HepG2 (cell line): ENCODE data around the gene GZMA. TPM values are rescaled to one million over a fixed set of nuclear protein-coding genes. Genes with fewer than 3 reads are reported as not detected.

Experiments used
- ATAC-seq: fragments of 200-7000 bp; cut with Tn5 transposase; 3 replicates; pipeline ENCODE4 v1.9.1; 2020; ENCODE audit warnings: mild to moderate bottlenecking, moderate library complexity
- Bru-seq: library from RNA; stranded (reverse); fragments of 400-500 nt; gene quantifications from one replicate; lab custom pipeline; 2021; lab: Mats Ljungman, UMichigan
- BruChase-seq, 2 experiments: library from RNA; stranded (reverse); fragments of 400-500 nt; gene quantifications; one replicate each; lab custom pipeline; 2021; lab: Mats Ljungman, UMichigan
- BruUV-seq: library from RNA; stranded (reverse); fragments of 400-500 nt; replicated peaks from 2 replicates; lab custom pipeline; 2021; lab: Mats Ljungman, UMichigan
- CTCF ChIA-PET: fragments of 300-600 bp; formaldehyde crosslinking; extraction: SDS; loops from one replicate; lab custom pipeline; 2021; ENCODE audit warnings: low total read pairs, inconsistent platforms, low intra/inter-chr PET ratio; lab: Yijun Ruan, JAX
- POLR2A ChIA-PET: fragments of 350-600 bp; sonication (Branson Sonifier 250); formaldehyde crosslinking; loops from one replicate; lab custom pipeline; 2020; ENCODE audit warnings: antibody characterized with exemption, inconsistent platforms; lab: Yijun Ruan, JAX
- DNase-seq: peaks from one replicate; pipeline ENCODE4 v3.0.0-alpha.2; 2015; ENCODE audit warnings: low spot score
- FAIRE-seq: peaks from 3 replicates; lab custom pipeline; 2011; peaks lifted over from hg19 to GRCh38; lab: Jason Lieb, UNC
- H2AFZ ChIP-seq: one replicate; pipeline ENCODE4 v1.6.1; 2011; ENCODE audit warnings: low read length, inconsistent platforms
- H3K27ac ChIP-seq: fragments of 300-600 bp; 3 replicates; pipeline ENCODE4 v1.8.0; 2011; ENCODE audit warnings: mixed run types, mild to moderate bottlenecking, mixed read lengths, low read length, inconsistent platforms; ENCODE audit not compliant: insufficient read depth; ENCODE audit errors: extremely low read length
- H3K27me3 ChIP-seq, 2 experiments: fragments of 200-600 bp in 1 of 2; 2 replicates in 1 of 2; 3 replicates in 1 of 2; pipeline versions ENCODE4 v1.6.0 to v1.8.0; 2011; ENCODE audit warnings: low read length in 2 of 2, mild to moderate bottlenecking in 2 of 2, moderate library complexity in 2 of 2, inconsistent platforms in 1 of 2; ENCODE audit not compliant: insufficient read depth in 2 of 2, control insufficient read depth in 1 of 2
- H3K36me3 ChIP-seq, 2 experiments: fragments of 200-600 bp in 1 of 2; replicated peaks in 1 of 2; 2 replicates in 1 of 2; 3 replicates in 1 of 2; pipeline versions ENCODE4 v1.5.1 to v1.8.0; 2011; ENCODE audit warnings: low read length in 2 of 2, inconsistent platforms in 1 of 2; ENCODE audit not compliant: insufficient read depth in 2 of 2, control insufficient read depth in 1 of 2
- H3K4me1 ChIP-seq: 2 replicates; pipeline ENCODE4 v1.5.1; 2012; ENCODE audit warnings: low read length, inconsistent platforms; ENCODE audit not compliant: insufficient read depth
- H3K4me2 ChIP-seq: 2 replicates; pipeline ENCODE4 v1.6.0; 2011; ENCODE audit warnings: low read depth, low read length, inconsistent platforms
- H3K4me3 ChIP-seq, 3 experiments: fragments of 200-600 bp in 1 of 3; sonication (generic), shearing (Covaris generic) in 1 of 3; replicated peaks in 1 of 3; 2 replicates each; pipeline ENCODE4 v1.5.1; 2011 to 2016; ENCODE audit warnings: low read length in 3 of 3, inconsistent platforms in 2 of 3, low read depth in 2 of 3, mild to moderate bottlenecking in 2 of 3, control low read depth in 1 of 3, mixed read lengths in 1 of 3; ENCODE audit not compliant: insufficient read depth in 1 of 3
- H3K79me2 ChIP-seq: one replicate; pipeline ENCODE4 v1.6.1; 2011; ENCODE audit warnings: low read length, inconsistent platforms; ENCODE audit not compliant: insufficient read depth
- H3K9ac ChIP-seq: 2 replicates; pipeline ENCODE4 v1.6.0; 2011; ENCODE audit warnings: mild to moderate bottlenecking, low read depth, low read length, inconsistent platforms; ENCODE audit not compliant: insufficient read depth
- H3K9me3 ChIP-seq: 2 replicates; pipeline ENCODE4 v1.5.1; 2012; ENCODE audit warnings: mild to moderate bottlenecking, low read length
- H4K20me1 ChIP-seq: 2 replicates; pipeline ENCODE4 v1.6.0; 2011; ENCODE audit warnings: inconsistent platforms, mild to moderate bottlenecking, low read length, moderate library complexity; ENCODE audit not compliant: insufficient read depth
- BRCA1 ChIP-seq: sonication (generic); formaldehyde crosslinking; IDR thresholded peaks from 2 replicates; pipeline ENCODE4 v1.4.0; 2020; ENCODE audit warnings: missing genetic modification reagents
- CENPT ChIP-seq: sonication (generic); formaldehyde crosslinking; IDR thresholded peaks from 2 replicates; pipeline ENCODE4 v1.8.0; 2022; ENCODE audit warnings: low read depth, mild to moderate bottlenecking, moderate library complexity, missing genetic modification reagents
- CHCHD3 ChIP-seq: sonication (generic); formaldehyde crosslinking; IDR thresholded peaks from 2 replicates; pipeline ENCODE4 v1.8.0; 2022; ENCODE audit warnings: mild to moderate bottlenecking, missing genetic modification reagents, moderate library complexity
- ETV5 ChIP-seq: IDR thresholded peaks from 2 replicates; pipeline ENCODE4 v1.6.1; 2018; ENCODE audit warnings: missing biosample characterization, missing genetic modification reagents, inconsistent platforms, borderline replicate concordance
- HIC2 ChIP-seq: sonication (generic); formaldehyde crosslinking; IDR thresholded peaks from 2 replicates; pipeline ENCODE4 v1.9.0; 2022; ENCODE audit warnings: low read depth, missing genetic modification reagents
- HNF4A ChIP-seq: sonication (generic); formaldehyde crosslinking; IDR thresholded peaks from 2 replicates; pipeline ENCODE4 v1.4.0; 2020; ENCODE audit warnings: missing genetic modification reagents
- HOMEZ ChIP-seq: IDR thresholded peaks from 2 replicates; pipeline ENCODE4 v1.6.1; 2016; ENCODE audit warnings: low read depth
- TCF7L2 ChIP-seq: IDR thresholded peaks from 2 replicates; pipeline ENCODE4 v1.6.1; 2011; ENCODE audit warnings: mild to moderate bottlenecking, low read depth, low read length, moderate library complexity
- YEATS4 ChIP-seq: sonication (generic); formaldehyde crosslinking; IDR thresholded peaks from 2 replicates; pipeline ENCODE4 v1.4.0; 2020; ENCODE audit warnings: missing genetic modification reagents, borderline replicate concordance
- ZFX ChIP-seq: sonication (generic); formaldehyde crosslinking; IDR thresholded peaks from 2 replicates; pipeline ENCODE4 v1.4.0; 2020; ENCODE audit warnings: mild to moderate bottlenecking, low read depth, missing genetic modification reagents, moderate library complexity
- ZNF124 ChIP-seq: sonication (generic); formaldehyde crosslinking; IDR thresholded peaks from 2 replicates; pipeline ENCODE4 v1.4.0; 2020; ENCODE audit warnings: missing genetic modification reagents
- ZNF335 ChIP-seq: sonication (generic); formaldehyde crosslinking; IDR thresholded peaks from 2 replicates; pipeline ENCODE4 v1.4.0; 2020; ENCODE audit warnings: missing genetic modification reagents
- ZNF33B ChIP-seq: sonication (generic); formaldehyde crosslinking; IDR thresholded peaks from 2 replicates; pipeline ENCODE4 v1.5.1; 2020; ENCODE audit warnings: mild to moderate bottlenecking, missing genetic modification reagents
- ZNF605 ChIP-seq: sonication (generic); formaldehyde crosslinking; IDR thresholded peaks from 2 replicates; pipeline ENCODE4 v1.8.0; 2022; ENCODE audit warnings: mild to moderate bottlenecking, missing genetic modification reagents
- ZNF737 ChIP-seq: sonication (generic); formaldehyde crosslinking; IDR thresholded peaks from 2 replicates; pipeline ENCODE4 v1.5.0; 2020; ENCODE audit warnings: missing genetic modification reagents, mild to moderate bottlenecking, borderline replicate concordance
- WGBS: methylation state at CpG from one replicate; pipeline ENCODE4 v1.1.6; 2017; ENCODE audit warnings: low lambda C conversion rate; 5-methylcytosine and 5-hydroxymethylcytosine counted together
- in situ Hi-C: cut with HindIII; loops from 2 replicates; pipeline ENCODE4 v1.10.0; 2017; ENCODE audit warnings: low pct_unique_long_range_greater_than_20kb; ENCODE audit not compliant: extremely low pct_ligation_motif_present
- intact Hi-C: fragments of 100-400 bp; cut with micrococcal nuclease; formaldehyde crosslinking; loops from one replicate; pipeline ENCODE4 v1.10.0; 2022; ENCODE audit not compliant: unreplicated experiment
- long read RNA-seq, 2 experiments: library from RNA in 1 of 2; library from polyadenylated mRNA in 1 of 2; stranded (forward) in 1 of 2; unstranded in 1 of 2; transcript quantifications; one replicate each; pipeline ENCODE4 v2.0.0, GENCODE V29; 2019 to 2022
- polyA minus RNA-seq, 3 experiments: library from RNA; depleted of rRNA, polyadenylated mRNA; stranded (reverse); fragments of >200 nt; gene quantifications; 2 replicates each; pipeline ENCODE4 v1.2.3, GENCODE V29; 2011; ENCODE audit warnings: low replicate concordance in 1 of 3
- polyA plus RNA-seq, 8 experiments: library from polyadenylated mRNA; depleted of rRNA in 3 of 8; stranded (reverse) in 7 of 8; unstranded in 1 of 8; fragments of >200 nt; fragmentation: Illumina TruSeq in 4 of 8; extraction: Trizol in 4 of 8; gene quantifications; 2 replicates each; pipeline versions ENCODE4 v1.2.1 to v1.2.3, GENCODE V29; 2011 to 2016; ENCODE audit warnings: low read depth in 4 of 8, missing spikeins in 1 of 8, mixed read lengths in 1 of 8; ENCODE audit not compliant: insufficient read depth in 1 of 8
- total RNA-seq, 5 experiments: library from RNA; depleted of rRNA; stranded (reverse); fragments of >200 nt; fragmentation: Illumina TruSeq; extraction: Trizol; gene quantifications; 2 replicates each; pipeline ENCODE4 v1.2.3, GENCODE V29; 2016; ENCODE audit warnings: low read depth in 1 of 5

GZMA gene
- total RNA-seq (2016; rRNA removed; fragmentation: Illumina TruSeq; extraction: Trizol) (not detected in 2 replicates), polyA plus RNA-seq (2011; rRNA removed) (not detected in 2 replicates), polyA minus RNA-seq (2011; rRNA and poly(A)+ RNA removed; ENCODE audit: low replicate concordance) (not detected in 2 replicates), Bru-seq, nascent RNA (not detected), BruChase-seq, experiment 1, labeled RNA remaining after a 6-hour chase (not detected), BruChase-seq, experiment 2, labeled RNA remaining after a 2-hour chase (not detected)
- not detected in 2 replicates for total RNA-seq (2016; cell fraction: cytosol; rRNA removed; fragmentation: Illumina TruSeq; extraction: Trizol; ENCODE audit: low read depth)
- not detected in 2 replicates for total RNA-seq (2016; cell fraction: insoluble cytoplasmic fraction; rRNA removed; fragmentation: Illumina TruSeq; extraction: Trizol)
- not detected in 2 replicates for total RNA-seq (2016; cell fraction: membrane; rRNA removed; fragmentation: Illumina TruSeq; extraction: Trizol)
- not detected in 2 replicates for total RNA-seq (2016; cell fraction: nucleus; rRNA removed; fragmentation: Illumina TruSeq; extraction: Trizol)
- polyA plus RNA-seq (2011; cell fraction: cytosol; rRNA removed) = not detected in 2 replicates
- polyA plus RNA-seq (2011; cell fraction: nucleus; rRNA removed) = not detected in 2 replicates
- polyA plus RNA-seq (2012) = not detected in 2 replicates
- not detected in 2 replicates for polyA plus RNA-seq (2016; cell fraction: cytosol; fragmentation: Illumina TruSeq; extraction: Trizol; ENCODE audit: low read depth)
- polyA plus RNA-seq (2016; cell fraction: insoluble cytoplasmic fraction; fragmentation: Illumina TruSeq; extraction: Trizol; ENCODE audit: low read depth) = not detected in 2 replicates
- polyA plus RNA-seq (2016; cell fraction: membrane; fragmentation: Illumina TruSeq; extraction: Trizol; ENCODE audit: low read depth) = not detected in 2 replicates
- polyA plus RNA-seq (2016; cell fraction: nucleus; fragmentation: Illumina TruSeq; extraction: Trizol; ENCODE audit: insufficient read depth, low read depth) = not detected in 2 replicates
- not detected in 2 replicates for polyA minus RNA-seq (2011; cell fraction: cytosol; rRNA and poly(A)+ RNA removed)
- not detected in 2 replicates for polyA minus RNA-seq (2011; cell fraction: nucleus; rRNA and poly(A)+ RNA removed)
- long read RNA-seq, experiment 1 = 0 reads
- long read RNA-seq, experiment 2 = 0 reads

GRCh38 chr5:55102348-55102747 lies at the start of gene GZMA:
GZMA (plus strand) TSS chr5:55102646; CDS start chr5:55102683, 37 bp downstream.
- no peaks in the 10 kb centered on the region for H3K79me2 ChIP-seq
- FAIRE-seq = no peak
- POLR2A ChIA-PET = no interaction called here
- H3K4me1 ChIP-seq = no peaks in the 10 kb centered on the region
- DNase-seq = no peak
- H3K9ac ChIP-seq = no peak within 1 kb of the TSS
- H3K27me3 ChIP-seq = no peaks in the 10 kb centered on the region
- no peak within 1 kb of the TSS for H3K27ac ChIP-seq
- no peak within 1 kb of the TSS for H3K4me3 ChIP-seq
- BruUV-seq = no TSS peak
- no peak within 1 kb of the TSS for H2AFZ ChIP-seq
- no peaks in the 10 kb centered on the region for H4K20me1 ChIP-seq
- H3K9me3 ChIP-seq = no peaks in the 10 kb centered on the region
- no peak for ATAC-seq
- H3K4me2 ChIP-seq = no peak within 1 kb of the TSS
- 0% methylated on average over 3 of the region's 3 CpGs for WGBS
- CTCF ChIA-PET = no interaction called here
- intact Hi-C loops (no loop called here), in situ Hi-C loops (no loop called here)
- H3K36me3 ChIP-seq = no peaks in the 10 kb centered on the region
- no peak for TF ChIP-seq ZNF33B
- TF ChIP-seq HOMEZ (CRISPR knock-in tag) = no peak
- no peak for TF ChIP-seq ZFX
- TF ChIP-seq ZNF335 = no peak
- TF ChIP-seq BRCA1 (CRISPR knock-in tag) = no peak
- no peak for TF ChIP-seq HIC2 (CRISPR knock-in tag)
- no peak for TF ChIP-seq CENPT (CRISPR knock-in tag)
- no peak for TF ChIP-seq HNF4A (CRISPR knock-in tag)
- no peak for TF ChIP-seq TCF7L2
- TF ChIP-seq ZNF124 = no peak
- no peak for TF ChIP-seq CHCHD3 (CRISPR knock-in tag)
- TF ChIP-seq ETV5 = no peak
- TF ChIP-seq YEATS4 (CRISPR knock-in tag) = no peak
- no peak for TF ChIP-seq ZNF737
- TF ChIP-seq ZNF605 (CRISPR knock-in tag) = no peak
